Coronary artery (tissue), 2 donors: Measurements from ENCODE around the gene TRIM28.
A peak's percentile ranks its signal among the peaks of the same experiment; 100 is the strongest.

Experiments used
- DNase-seq: peaks from one replicate; pipeline ENCODE4 v3.0.0-alpha.2; 2017; ENCODE audit warnings: low spot score
- H3K27ac ChIP-seq, 2 donors: fragments of 200-600 bp; sonication (generic); one replicate each; pipeline ENCODE4 v1.5.1; 2016 to 2019
- H3K4me3 ChIP-seq: fragments of 200-600 bp; sonication (generic); 2 replicates; pipeline ENCODE4 v1.5.1; 2016; ENCODE audit warnings: mild to moderate bottlenecking, moderate library complexity
- CTCF ChIP-seq: fragments of 200-600 bp; sonication (generic); IDR thresholded peaks from one replicate; pipeline ENCODE4 v1.5.1; 2019; ENCODE audit warnings: antibody characterized with exemption

The TRIM28 gene

GRCh38 chr19:58556622-58557220 is 12.9 kb downstream of the TRIM28 start:
- DNase-seq: no peak
- H3K4me3 ChIP-seq: peak overlapping the region; percentile 70
- peak overlapping the region; percentile 87 to 91 for H3K27ac ChIP-seq
- TF ChIP-seq CTCF: no peak

- Histone ChIP-seq H3K27ac (peak overlapping the region; percentile 87 to 91), H3K4me3 (peak overlapping the region; percentile 70)
- no peak for TF ChIP-seq CTCF
- peak; percentile 73 for DNase-seq
Observed at GRCh38 chr19:58557221-58558065, 13.6 kb downstream of the TRIM28 start.

- DNase-seq: peak; percentile 87
- no peak for TF ChIP-seq CTCF
- H3K4me3 ChIP-seq: peak within 1 kb of the TSS; percentile 70
- peak within 1 kb of the TSS; percentile 91 to 99 for H3K27ac ChIP-seq
Observed at GRCh38 chr19:58558066-58558622, 14.3 kb downstream of the TRIM28 start, which contains the start of gene UBE2M. Gene UBE2M, minus strand, starts transcription at chr19:58558611. Its CDS starts 230 bp downstream, at chr19:58558381.

- no peak for TF ChIP-seq CTCF
- peak; percentile 98 for DNase-seq
- peak overlapping the region; percentile 70 for H3K4me3 ChIP-seq
- peak overlapping the region; percentile 91 to 99 for H3K27ac ChIP-seq
Observed at GRCh38 chr19:58558623-58559274, 14.9 kb downstream of the TRIM28 start.

- Histone ChIP-seq H3K4me3 (peak overlapping the region; percentile 70), H3K27ac (peak overlapping the region; percentile 91 to 99)
- no peak for TF ChIP-seq CTCF
- peak; percentile 95 for DNase-seq
Observed at GRCh38 chr19:58559275-58560006, 15.6 kb downstream of the TRIM28 start.
